Peyer's patch (tissue), 4 donors: ENCODE measurements around the gene TARBP1.

ENCODE experiments used
- POLR2A ChIP-seq, 2 donors: fragments of 450-650 bp; IDR thresholded peaks; one replicate each; pipeline ENCODE4 v1.5.1; 2017; ENCODE audit warnings: antibody characterized with exemption in 2 of 2, mild to moderate bottlenecking in 2 of 2, moderate library complexity in 2 of 2
- TF ChIP-seq, protein P1 (sequence below), 6 experiments: fragments of 450-650 bp in 4 of 6; fragments of 200-600 bp in 2 of 6; sonication (generic) in 1 of 6; IDR thresholded peaks; one replicate each; pipeline ENCODE4 v1.5.1; 2017 to 2019; ENCODE audit warnings: antibody characterized with exemption in 6 of 6, mild to moderate bottlenecking in 3 of 6, moderate library complexity in 1 of 6

DNA sequence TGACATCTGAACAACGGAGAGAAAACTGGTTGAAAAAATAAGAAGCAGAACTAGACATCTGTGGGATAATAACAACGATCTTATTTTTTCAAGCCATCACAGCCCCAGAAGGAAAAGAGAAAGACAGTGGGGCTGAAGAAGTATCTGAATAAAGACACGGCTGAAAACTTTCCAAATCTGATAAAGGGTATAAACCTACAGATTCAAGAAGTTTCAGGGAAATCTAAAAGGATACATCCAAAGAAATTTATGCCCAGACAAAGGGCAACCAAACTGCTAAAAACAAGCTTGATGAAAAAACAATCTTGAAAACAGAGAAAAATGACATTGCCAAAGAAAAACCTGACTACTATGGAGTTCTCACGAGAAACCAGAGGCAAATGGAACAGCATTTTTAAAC lies 40.4 kb downstream of the TARBP1 start:
- TF ChIP-seq, protein P1, sequence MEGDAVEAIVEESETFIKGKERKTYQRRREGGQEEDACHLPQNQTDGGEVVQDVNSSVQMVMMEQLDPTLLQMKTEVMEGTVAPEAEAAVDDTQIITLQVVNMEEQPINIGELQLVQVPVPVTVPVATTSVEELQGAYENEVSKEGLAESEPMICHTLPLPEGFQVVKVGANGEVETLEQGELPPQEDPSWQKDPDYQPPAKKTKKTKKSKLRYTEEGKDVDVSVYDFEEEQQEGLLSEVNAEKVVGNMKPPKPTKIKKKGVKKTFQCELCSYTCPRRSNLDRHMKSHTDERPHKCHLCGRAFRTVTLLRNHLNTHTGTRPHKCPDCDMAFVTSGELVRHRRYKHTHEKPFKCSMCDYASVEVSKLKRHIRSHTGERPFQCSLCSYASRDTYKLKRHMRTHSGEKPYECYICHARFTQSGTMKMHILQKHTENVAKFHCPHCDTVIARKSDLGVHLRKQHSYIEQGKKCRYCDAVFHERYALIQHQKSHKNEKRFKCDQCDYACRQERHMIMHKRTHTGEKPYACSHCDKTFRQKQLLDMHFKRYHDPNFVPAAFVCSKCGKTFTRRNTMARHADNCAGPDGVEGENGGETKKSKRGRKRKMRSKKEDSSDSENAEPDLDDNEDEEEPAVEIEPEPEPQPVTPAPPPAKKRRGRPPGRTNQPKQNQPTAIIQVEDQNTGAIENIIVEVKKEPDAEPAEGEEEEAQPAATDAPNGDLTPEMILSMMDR (IDR thresholded peaks at IDR 0.05), result no peak
- no peak for TF ChIP-seq POLR2A (IDR thresholded peaks at IDR 0.05)
